COLO829 (cell line): Measurements from ENCODE around the gene TIMP3.

Experiments
- DNase-seq: peaks from one replicate; pipeline ENCODE4 v3.0.0; 2012; ENCODE audit warnings: low spot score

Gene TIMP3

DNA sequence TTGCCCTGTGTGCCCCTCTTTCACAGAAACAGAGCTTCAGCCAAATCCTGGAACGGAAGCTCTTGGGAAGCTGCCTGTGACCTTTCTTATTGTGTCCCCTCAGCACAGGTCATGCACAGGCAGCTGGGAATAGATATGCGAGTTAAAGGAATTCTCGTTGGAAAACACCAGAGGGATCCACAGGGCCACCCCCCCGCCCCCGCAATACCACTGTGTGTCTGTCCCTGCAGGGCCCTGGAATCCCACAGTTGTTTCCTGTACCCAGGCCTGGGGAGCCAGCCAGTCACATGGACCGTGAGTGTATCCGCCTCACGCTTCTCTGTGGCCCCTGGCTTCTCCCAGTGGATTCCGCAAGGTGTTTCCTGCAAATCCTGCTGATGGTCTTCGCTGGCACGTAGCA, 29.0 kb downstream of the TIMP3 start:
- no peak for DNase-seq

DNA sequence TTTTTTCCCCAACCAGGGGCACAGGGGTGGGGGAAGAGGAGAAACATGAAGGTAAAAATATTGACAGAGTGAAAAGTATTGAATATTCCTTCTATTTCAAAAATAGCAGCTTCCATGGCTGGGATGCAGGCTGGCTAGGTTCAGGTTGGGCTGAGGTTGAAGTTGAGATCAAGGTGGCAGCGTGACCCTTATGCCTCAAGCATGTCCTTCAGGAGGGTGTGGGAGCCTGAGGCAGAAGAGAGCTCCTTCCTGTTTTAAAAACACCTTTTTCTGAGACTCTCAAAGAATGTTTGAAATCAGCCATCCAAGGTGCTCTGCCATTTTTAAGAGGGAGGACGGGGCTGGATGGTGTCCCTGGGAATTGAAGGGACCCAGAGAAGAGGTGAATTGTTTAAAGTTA, 29.5 kb downstream of the TIMP3 start:
- DNase-seq = no peak

DNA sequence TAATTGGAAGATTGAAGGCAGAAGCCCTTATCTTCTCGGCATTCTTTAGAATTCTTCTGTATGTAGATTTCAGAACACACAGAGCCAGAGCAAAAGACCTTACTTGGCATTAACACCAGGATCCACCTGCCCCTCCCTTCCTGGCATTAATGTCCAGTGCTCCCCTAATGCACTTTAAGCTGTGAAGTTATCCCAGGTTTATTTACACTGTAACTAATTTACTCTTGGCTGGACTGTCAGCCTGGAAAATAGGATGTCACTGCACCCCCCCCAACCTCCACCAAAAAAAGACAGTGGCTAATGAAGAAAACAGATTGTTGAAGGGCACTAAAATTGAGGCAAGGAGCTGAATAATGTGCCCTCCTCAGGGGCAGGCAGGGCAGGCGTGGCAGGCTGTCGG, 30.1 kb downstream of the TIMP3 start:
- DNase-seq = no peak

GRCh38 chr22:32832174-32832573, 30.7 kb downstream of the TIMP3 start:
- DNase-seq = no peak

- DNase-seq = no peak
These were observed 35.0 kb downstream of the TIMP3 start for GRCh38 chr22:32836280-32837123.

DNA sequence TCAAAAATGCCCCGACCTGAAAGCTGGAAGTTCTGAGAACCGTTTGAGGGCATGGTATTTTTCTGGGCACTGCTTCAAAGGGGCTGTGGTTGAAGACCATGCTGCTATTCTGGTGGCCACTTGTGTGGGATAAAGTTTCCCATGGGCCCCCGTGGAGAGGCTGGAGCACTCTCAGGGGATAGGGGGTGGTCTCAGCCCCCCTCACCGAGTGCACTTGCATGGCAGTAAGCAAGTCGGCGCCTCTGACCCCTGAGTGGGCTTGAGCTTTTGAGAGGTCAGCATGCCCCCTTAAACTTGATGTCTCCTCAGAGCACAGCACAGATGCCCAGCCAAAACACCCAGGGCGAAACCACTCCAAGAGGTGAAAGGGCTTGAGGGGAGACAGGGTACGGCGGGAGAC, 35.6 kb downstream of the TIMP3 start:
- no peak for DNase-seq

DNA sequence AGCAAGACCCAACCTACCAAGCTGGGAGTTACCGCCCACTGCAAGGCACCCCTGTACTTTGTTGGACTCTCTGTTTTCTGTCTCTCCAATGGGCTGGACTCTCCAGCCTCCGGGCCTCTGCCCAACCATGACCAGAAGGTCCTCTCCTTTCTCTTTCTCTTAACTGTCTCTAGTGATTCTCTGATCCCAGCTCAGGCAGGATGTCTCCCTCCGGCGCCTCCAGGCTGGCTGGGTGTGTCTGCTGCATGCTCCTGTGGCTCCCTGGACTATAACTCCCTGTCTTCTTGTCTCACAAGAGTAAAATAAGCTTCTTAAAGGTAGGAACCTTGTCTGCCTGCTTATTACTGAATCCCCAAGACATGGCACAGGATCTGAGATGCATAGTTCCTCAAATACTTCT, 36.3 kb downstream of the TIMP3 start:
- DNase-seq = no peak

DNA sequence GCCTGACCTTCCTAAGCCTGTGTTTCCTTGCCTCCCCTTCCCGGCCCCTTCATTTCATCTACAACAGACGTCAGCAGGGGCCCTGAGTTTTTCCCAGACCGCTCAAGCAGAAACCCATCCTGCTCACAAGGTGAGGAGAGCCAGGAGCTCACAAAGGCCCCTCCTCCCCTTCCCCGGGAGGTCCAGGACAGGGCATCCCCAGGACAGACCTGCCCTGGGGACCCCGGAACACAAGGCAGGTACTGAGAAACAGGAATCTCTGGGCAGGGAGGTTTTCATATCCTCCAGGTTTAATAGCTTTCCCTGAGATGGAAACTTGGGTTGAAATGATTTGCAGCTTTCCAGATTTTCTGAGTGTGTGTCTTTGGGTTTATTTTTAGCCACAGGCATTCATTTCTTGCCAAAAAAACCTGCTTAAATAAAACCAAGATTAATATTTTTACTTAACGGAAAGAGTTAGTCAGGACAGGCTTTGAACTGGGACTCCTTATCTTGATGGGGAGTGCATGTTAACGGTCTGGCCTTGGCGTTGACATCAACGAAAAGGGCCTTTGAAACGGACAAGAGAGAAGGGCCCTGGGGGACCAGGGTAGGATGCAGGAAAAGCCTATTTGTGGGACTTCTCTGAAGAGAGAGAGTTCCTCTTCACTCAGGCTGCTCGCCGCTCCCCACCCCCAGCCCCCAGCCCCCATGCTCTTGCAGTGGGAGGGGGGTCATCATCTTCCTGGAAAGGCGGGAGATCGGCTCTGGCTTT, 38.5 kb downstream of the TIMP3 start:
- DNase-seq = no peak

DNA sequence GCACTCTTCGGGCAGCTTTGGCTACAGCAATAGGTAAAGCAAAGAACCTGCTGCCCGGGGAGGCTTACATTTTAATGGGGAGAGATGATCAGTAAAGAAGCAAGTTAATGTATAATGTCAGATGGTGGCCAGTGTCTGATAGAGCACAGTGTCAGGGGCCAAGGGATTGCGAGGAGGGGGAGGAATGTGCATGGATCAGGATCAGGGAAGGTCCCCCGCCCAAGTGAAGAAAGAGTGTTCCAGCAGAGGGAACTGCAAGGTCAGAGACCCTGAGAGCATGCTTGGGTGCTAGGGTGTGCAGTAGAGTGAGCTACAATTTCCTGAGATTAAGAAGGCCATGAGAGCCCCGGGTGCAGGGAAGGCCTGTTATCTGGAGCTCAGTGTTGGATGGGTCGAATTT, 39.7 kb downstream of the TIMP3 start:
- DNase-seq = no peak

- DNase-seq = peak; percentile 96
These were observed 41.0 kb downstream of the TIMP3 start for GRCh38 chr22:32842486-32842885.

GRCh38 chr22:32843300-32843699, 41.8 kb downstream of the TIMP3 start:
- DNase-seq = no peak

- DNase-seq = no peak
These were observed 42.7 kb downstream of the TIMP3 start for GRCh38 chr22:32844251-32844650.

- DNase-seq = no peak
These were observed 45.4 kb downstream of the TIMP3 start for GRCh38 chr22:32846780-32847491.

DNA sequence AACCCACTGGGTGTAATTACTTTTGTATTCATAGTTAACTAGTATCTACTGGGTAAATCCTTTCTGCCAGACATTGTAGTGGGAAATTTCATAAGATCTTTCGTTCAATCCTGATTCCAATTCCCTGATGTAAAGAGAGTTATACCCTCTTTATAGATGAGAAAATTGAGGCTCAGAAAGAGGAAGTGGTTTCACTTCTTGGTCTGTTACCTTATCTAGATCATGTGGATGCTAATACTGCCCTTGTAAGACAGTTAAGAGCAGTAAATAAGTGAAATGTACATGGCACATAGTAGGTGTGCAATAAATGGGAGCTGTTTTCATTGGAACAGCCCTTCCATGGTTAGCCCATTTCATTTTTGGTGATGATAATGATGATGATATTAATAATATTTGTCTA, 46.7 kb downstream of the TIMP3 start:
- no peak for DNase-seq

DNA sequence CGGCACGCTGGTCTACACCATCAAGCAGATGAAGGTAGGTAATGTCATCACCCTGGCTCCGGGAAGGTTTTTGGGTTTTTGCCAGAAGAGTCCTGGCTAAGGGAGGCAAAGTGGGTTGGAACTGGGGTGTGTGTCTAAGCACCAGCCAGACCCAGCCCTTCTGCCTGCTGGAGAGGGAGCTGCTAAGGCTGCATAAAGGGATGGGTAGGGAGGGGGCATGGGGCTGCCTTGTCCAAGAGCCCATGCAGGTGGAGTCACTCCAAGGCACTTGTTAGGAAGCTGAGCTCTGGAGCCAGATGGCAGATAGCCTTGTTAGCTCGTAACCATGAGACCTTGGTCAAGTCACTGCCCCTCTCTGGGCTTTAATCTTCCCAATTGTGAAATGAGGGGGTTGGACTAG, 48.0 kb downstream of the TIMP3 start:
- no peak for DNase-seq

GRCh38 chr22:32850157-32850556, 48.7 kb downstream of the TIMP3 start:
- no peak for DNase-seq

DNA sequence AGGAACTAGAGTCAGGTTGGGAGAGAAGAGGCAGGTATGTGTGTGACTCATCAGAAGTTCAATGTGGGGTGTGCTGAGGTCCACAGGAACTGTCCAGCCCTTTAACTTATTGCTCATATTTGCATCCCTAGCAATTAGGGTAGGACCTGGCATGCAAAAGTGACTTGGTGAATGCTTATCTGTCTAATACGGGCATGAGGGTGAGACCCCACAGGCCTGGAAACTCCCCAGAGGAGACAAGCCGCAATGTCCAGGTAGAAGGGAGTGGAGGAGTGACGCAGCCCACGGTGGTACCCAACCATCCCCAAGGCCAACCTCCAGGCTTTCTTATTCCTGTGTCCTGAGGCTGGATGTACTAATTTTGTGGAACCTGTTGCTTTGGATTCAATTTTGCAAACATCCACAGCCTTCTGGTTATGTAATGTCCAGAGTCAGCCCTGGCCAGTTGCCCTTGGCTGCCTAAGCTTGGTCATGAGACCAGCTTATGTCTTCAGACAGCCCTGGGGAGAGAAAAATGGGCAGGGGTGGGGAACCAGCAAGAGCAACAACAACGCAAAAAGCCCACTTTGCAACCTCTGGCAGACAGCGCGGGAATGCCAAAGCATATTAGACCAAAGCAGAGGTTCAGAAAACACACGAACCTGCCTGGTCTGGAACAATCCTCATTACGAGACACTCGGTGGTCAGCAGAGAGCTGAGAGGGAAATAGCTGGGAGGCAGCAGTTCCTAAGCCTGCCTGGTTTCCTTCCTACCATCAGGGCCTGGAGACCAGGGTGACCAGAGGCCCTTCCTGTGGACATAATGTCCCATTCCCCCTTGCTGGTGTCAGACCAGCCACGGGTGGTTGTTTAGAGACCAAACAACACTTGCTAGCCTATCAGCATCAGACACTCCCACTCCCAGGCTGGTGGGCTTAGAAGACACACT, 49.3 kb downstream of the TIMP3 start:
- DNase-seq = no peak

- DNase-seq = no peak
These were observed 51.1 kb downstream of the TIMP3 start for GRCh38 chr22:32852395-32853251.

- no peak for DNase-seq
These were observed 52.2 kb downstream of the TIMP3 start for GRCh38 chr22:32853662-32854061.

DNA sequence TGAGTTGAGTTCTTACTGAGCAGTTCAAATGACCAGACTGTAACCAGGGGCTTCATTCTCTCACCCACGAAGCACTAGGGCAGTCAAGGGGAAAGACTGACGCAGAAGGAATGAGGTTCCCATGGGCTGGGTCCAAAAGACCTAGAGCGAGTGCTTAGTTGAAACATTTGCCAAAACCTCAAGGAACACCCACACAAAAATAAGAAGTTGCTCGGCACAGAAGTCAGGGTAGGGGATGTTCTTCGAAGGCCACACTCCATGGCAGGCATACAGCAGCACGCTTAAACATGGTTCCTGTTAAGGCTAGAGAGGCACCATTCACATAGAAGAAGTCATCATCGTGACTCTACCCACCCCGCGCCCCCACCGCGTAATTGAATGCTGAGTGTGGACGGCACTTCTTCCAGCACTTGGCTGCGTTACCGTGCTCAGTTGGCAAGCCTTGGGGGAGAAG, 52.9 kb downstream of the TIMP3 start:
- DNase-seq = no peak
